Measurements from ENCODE around the gene OGDHL.
"Not testable (repeated sequence)": the region's sequence is repeated elsewhere in the genome, so short reads cannot be mapped to it uniquely, and the experiment has no call there.

The OGDHL gene

DNA sequence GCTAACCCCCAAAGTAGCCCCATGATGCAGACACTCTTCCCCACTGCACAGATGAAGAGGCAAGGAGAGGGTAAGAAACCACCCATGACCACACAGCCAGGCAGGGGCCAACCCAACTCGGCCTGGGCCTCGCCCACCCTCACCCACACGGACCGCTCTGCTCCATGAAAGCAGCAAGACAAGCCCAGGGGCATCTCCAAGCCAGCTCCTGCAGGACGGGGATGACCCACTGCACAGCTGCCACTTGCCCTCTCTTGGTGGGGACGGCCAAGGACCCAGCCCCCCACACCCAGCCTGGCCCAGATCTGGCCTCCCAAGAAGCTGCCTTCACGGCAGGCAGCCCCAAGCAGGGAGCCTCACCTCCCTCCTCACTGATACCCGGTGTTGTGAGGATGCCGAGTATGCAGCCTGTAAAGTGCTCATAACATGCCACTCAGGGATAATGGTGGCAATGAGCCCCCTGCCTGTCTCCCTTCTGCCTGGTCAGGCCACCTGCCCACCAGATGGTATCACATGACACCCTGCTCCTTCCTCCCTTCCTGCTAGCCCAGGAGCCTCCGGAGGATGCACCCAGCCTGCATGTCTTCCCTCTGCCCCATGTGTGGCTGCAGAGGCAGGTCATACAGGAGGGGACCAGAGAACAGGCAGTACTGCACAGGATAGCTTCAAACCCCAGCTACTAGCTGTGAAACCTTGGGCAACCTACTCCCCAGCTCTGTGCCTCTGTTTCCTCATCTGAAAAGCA lies 23.3 kb downstream of the OGDHL start:
- DNase-seq = no peak

DNA sequence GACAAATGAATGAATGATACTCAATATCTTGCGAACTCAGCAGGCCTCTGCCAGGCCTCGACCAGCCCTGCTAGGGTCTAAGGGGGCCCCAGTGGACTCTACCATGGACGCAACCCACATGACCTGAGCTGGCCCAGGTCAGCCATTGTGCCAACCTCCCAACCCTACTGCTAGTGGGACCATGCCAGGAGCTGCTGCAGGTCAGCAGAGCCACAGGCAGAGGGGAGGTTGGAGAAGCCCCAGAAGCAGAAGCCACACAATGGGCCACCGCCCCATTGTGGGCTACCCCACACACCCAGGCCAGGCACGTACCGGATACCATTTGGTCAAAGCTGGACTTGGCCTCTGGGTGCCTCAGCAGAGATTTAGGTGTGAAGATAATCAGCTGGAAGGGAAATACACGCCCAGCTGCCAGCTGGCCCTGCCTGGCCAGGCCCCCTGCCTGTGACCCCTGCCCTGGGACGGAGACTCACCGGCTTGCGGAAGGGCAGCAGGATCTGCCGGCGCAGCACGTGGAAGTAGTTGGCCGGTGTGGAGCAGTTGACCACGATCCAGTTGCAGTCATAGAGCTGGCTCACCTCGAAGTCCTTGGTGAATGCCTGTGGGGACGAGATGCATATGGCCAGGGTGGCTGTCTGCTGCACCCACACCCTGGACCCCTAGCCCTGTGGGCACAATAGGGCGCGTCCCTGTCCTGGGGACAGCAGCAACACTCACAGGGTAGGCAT lies 24.5 kb downstream of the OGDHL start:
- DNase-seq = no peak

GRCh38 chr10:49736564-49737113 lies 25.5 kb downstream of the OGDHL start:
- no peak for DNase-seq

GRCh38 chr10:49735848-49736563 lies 26.1 kb downstream of the OGDHL start:
- DNase-seq = no peak

DNA sequence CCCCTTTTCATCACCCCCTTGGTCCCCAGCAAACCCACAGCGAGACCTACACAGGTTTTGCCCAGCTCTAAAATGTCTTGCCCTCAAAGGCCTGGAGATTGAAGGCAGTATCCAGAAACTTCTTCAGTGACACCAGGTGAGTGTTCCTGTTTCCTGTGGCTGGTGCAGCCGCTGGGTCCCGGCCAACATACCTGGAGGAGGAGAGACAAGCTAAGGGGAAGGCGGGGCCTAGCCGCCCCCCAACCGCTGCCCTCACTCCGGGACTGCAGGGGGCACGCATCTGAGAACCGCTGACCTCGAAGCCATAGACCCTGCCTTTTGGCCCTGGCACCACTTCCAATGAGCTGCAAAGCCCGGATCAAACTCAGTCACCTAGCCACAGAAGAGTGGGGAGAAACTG lies 27.0 kb downstream of the OGDHL start:
- no peak for DNase-seq

DNA sequence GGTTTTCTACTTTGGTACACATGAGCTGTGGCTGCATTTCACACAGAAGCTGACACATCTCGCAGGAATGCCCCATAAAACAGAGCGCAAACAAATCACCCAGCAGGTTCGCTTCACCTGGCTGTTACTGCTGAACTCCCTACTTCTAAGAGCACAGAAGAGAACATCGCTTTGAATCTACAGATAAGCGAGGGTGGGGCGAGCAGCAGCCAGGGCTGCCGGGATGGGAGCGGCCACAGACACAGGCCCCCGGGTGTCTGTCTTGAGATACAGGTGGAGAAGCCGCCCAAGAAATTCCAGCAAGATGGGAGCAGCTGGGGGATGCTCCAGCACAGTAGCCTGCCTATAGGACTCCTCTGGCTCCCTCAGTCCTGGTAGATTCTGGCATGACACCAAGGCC lies 27.4 kb downstream of the OGDHL start:
- no peak for DNase-seq

GRCh38 chr10:49733866-49734265 lies 28.3 kb downstream of the OGDHL start:
- DNase-seq = no peak

DNA sequence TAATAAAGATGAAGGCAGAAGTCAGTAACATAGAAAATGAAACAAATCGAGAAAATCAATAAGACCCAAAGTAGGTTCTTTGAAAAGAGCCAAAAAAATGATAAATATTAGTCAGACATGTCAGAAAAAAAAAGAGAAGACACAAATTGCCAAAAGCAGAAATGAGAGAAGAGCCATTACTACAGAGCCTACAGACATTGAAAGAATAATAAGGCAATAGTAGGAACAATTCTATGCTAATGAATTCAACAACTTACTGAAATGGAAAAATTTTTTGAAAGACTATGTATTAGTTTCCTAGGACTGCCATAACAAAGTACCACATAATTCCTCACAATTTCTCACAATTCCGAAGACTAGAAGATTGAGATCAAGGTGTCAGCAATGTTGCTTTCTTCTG lies 35.5 kb downstream of the OGDHL start:
- DNase-seq = no peak

DNA sequence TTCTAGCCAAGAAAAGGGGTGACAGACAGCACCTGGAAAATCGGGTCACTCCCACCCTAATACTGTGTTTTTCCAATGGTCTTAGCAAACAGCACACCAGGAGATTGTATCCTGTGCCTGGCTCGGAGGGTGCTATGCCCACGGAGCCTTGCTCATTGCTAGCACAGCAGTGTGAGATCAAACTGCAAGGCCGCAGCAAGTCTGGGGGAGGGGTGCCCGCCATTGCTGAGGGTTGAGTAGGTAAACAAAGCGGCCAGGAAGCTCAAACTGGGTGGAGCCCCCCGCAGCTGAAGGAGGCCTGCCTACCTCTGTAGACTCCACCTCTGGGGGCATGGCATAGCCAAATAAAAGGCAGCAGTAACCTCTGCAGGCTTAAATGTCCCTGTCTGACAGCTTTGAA lies 47.0 kb downstream of the OGDHL start:
- DNase-seq = not testable (repeated sequence)

- DNase-seq = no peak
These were observed 48.9 kb downstream of the OGDHL start for GRCh38 chr10:49713266-49713665.

DNA sequence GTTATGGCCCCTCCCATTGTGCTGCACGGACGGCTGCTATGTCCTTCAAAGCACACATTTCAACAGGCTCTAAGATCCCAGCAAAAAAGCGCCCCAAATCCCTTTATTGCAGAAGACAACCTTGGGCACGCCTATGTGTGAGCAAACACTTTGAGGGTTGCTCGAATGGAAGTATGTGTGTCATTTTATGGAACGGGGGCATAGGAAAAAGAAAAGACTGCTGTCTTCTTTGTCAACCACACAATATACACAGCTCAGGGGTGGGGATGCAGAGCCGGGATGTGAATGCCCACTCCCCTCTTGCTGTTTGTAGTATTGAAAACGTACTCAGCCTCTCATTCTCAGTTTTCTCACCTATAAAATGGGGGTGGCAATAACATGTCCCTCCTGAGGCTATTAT lies 50.6 kb downstream of the OGDHL start:
- no peak for DNase-seq

GRCh38 chr10:49710966-49711365 lies 51.2 kb downstream of the OGDHL start:
- no peak for DNase-seq

DNA sequence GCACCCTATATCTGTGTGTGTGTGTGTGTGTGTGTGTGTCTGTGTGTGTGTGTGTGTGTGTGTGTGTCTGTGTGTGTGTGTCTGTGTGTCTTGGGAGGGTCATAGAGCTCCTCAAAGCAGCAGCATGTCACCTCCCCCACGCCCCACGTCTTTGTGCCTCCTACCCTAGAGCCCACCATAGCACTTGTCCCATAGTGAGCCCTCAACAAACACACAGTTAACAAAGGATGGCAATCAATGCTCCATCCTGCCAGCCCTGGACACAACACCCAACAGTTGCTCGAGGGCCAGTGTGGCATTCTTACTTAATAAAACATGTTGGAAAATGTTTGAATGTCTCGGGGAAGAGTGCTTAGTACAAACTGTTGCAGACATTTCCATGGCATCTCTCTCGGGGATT lies 52.2 kb downstream of the OGDHL start:
- no peak for DNase-seq

DNA sequence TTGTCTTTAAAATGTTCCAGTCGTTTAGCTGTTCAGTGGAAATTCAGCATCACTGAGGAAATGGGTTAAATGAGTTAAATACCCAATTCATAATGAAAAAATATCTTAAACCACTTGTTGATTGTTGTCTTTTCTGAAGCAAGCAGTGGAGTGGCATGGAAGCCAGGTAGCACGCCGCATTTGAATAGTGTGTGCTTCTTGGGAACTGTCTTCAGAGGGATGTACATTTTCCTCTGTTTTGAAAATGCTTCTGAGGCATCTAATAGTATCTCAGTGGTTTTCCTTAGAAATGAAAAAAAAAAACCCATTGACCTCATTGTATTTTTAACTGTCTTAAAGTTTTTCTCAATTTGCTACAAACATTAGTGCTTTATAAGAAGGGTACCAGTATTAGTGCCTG lies 54.5 kb downstream of the OGDHL start:
- no peak for DNase-seq

- DNase-seq = peak; percentile 19
These were observed 61.1 kb downstream of the OGDHL start for GRCh38 chr10:49700997-49701396.

DNA sequence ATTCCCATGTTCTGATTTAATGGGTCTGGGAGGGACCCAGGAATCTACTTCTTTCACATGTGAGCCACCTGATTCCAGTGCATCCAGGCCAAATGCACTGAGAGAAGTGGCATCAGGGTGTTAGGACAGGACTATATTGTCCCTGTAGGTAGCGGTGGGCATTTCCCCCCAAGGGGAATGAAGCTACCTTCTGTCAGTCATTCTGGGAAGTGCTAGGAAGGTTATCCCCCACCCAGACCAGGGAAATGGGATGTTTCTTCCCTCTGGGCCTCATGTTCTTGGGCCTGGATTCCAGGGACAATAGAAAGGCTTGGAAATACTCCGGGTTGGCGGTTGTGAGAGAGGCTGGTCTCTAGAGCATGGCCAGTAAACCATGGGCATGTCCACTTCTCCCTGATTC lies 61.9 kb downstream of the OGDHL start:
- no peak for DNase-seq

DNA sequence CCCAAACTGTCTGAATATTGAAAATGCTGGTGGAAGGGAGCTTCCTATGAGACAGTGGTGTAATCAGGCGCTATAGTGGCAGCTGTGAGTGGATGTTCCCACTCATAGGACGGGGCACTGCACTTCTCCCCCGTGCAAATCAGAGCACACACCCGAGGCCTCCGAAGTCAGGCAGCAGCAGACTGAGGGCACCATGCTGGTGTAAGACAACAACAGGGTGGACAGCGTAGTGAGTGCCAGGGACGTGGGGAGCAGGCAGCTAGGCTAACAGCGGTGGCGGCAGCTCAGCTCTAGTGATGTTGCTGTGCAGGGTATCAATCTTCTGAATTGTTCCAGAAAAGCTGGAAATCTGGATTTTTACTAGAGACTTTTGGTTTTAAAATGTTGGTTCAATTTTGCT lies 63.4 kb downstream of the OGDHL start:
- no peak for DNase-seq

DNA sequence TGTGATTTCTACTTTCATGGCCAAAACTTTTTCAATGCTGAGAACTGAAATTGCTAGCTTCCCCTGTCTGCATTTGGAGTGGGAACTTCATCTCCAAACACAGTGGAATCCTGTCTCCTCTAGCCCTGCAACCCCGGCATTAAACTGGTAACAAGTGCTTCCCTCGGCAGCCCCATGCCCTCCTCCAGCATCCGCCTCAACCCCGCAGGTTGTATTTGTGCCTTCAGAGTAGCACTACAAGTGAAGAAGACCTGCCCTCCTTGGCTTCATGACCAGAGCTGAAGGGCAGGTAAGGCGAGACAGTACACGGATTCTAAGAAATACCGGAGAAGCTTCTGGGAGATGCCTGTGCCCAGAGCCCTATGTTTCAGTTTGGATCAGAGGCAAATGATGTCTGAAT lies 65.8 kb downstream of the OGDHL start:
- no peak for DNase-seq

GRCh38 chr10:49694466-49694865 lies 67.7 kb downstream of the OGDHL start:
- no peak for DNase-seq

DNA sequence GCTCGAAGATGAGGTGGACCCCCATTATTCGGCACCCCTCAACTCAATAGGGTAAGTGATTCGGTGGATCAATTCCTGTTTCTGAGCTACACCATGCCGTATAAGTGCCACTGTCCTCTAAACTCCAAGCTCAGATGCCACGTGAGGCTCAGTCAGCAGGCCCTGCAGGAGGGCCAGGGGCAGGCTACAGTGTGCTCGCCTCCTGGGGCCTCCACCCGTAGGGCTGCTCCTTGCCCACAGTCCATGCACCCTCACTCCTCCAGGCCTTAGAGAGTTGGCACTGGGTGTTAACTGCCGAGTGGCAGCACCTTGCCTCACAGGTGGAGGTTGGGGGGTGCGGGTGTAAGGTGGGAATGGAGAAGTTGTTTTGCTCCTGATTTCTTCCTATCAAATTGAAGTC lies 70.5 kb downstream of the OGDHL start:
- no peak for DNase-seq

DNA sequence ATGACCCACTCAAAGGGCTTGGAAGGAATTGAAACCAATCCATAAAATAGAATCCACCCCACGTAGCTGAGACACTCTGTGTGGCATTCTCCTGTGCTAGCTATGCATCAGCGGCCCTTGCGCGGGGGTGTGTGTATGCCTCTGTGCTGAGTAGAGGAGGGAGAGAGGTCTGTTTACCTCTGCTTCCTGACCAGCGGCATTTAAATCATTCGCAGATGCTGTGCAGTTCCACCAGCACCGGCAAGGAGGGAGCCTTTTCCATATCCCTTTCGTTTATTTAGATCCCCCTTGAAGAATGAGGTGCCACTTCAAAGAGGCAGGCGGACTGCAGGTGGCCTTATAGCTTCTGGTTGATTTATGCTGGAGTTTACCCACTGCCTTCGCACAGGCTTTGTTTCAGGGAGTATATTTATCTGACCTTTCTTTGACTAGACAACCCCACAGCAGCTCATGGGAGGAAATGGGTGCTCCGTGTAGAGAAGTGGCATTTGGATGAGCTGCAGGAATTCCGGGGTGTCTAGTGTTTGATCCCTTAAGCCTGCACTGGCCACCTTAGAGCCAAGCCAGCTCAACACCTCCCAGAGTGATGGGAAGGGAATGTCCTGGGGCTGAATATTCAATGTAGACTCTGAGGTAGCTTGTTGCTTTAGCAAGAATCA lies 71.3 kb downstream of the OGDHL start:
- DNase-seq = no peak

GRCh38 chr10:49689882-49690510 lies 72.1 kb downstream of the OGDHL start:
- DNase-seq = no peak

DNA sequence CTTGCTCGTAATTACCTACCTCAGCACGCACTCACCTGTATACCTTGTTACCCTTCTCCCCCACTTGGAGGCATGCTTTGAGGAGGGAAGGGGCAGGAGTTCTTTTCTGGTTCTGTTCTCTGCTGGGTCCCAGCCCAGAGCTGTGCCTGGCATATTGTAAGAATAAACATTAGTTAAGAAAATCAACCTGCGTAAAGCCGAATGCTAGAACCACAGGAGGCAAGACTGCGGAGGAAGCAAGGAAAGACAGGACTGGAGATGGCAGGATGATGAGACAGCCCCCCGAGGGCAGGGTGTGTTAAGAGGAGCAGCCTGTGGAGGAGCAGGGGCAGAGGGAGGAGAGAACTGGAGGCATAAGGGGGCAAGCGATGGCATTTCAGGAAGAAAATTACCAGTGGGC lies 73.2 kb downstream of the OGDHL start:
- no peak for DNase-seq
